AG04450 (cell line): ENCODE measurements around the gene PAM16. TPM values are rescaled to one million over a fixed set of nuclear protein-coding genes. Genes with fewer than 3 reads are reported as not detected.

Source experiments
- CTCF ChIA-PET: fragments of 300-600, 350-600 bp; formaldehyde crosslinking; extraction: SDS; loops from one replicate; lab custom pipeline; 2022; ENCODE audit warnings: antibody characterized with exemption, inconsistent platforms; lab: Charles Lee
- POLR2A ChIA-PET: fragments of 350-600 bp; formaldehyde crosslinking; extraction: SDS; loops from one replicate; lab custom pipeline; 2021; ENCODE audit warnings: antibody characterized with exemption, inconsistent platforms; lab: Yijun Ruan, JAX
- DNase-seq: peaks from one replicate; pipeline ENCODE4 v3.0.0-alpha.2; 2011; ENCODE audit warnings: low read depth, low spot score
- H3K27ac ChIP-seq: one replicate; pipeline ENCODE4 v1.5.1; 2012; ENCODE audit warnings: low read depth, low read length, control low read depth
- H3K27me3 ChIP-seq: one replicate; pipeline ENCODE4 v1.6.0; 2012; ENCODE audit warnings: low read length; ENCODE audit not compliant: control insufficient read depth, insufficient read depth
- H3K4me3 ChIP-seq: 2 replicates; pipeline ENCODE4 v1.5.1; 2011; ENCODE audit warnings: mild to moderate bottlenecking, low read depth, low read length, control low read depth
- H3K9me3 ChIP-seq: 2 replicates; pipeline ENCODE4 v1.5.1; 2012; ENCODE audit warnings: low read length; ENCODE audit not compliant: control insufficient read depth, insufficient read depth
- polyA plus RNA-seq: library from polyadenylated mRNA; depleted of rRNA; stranded (reverse); fragments of >200 nt; gene quantifications from 2 replicates; pipeline ENCODE4 v1.2.3, GENCODE V29; 2011
- TF ChIP-seq, protein P1 (sequence below): IDR thresholded peaks from 2 replicates; pipeline ENCODE4 v1.5.1; 2011; ENCODE audit warnings: low read depth, low read length, control low read depth, inconsistent platforms

PAM16 gene
- polyA plus RNA-seq, 1 experiment, result 18.4 TPM

DNA sequence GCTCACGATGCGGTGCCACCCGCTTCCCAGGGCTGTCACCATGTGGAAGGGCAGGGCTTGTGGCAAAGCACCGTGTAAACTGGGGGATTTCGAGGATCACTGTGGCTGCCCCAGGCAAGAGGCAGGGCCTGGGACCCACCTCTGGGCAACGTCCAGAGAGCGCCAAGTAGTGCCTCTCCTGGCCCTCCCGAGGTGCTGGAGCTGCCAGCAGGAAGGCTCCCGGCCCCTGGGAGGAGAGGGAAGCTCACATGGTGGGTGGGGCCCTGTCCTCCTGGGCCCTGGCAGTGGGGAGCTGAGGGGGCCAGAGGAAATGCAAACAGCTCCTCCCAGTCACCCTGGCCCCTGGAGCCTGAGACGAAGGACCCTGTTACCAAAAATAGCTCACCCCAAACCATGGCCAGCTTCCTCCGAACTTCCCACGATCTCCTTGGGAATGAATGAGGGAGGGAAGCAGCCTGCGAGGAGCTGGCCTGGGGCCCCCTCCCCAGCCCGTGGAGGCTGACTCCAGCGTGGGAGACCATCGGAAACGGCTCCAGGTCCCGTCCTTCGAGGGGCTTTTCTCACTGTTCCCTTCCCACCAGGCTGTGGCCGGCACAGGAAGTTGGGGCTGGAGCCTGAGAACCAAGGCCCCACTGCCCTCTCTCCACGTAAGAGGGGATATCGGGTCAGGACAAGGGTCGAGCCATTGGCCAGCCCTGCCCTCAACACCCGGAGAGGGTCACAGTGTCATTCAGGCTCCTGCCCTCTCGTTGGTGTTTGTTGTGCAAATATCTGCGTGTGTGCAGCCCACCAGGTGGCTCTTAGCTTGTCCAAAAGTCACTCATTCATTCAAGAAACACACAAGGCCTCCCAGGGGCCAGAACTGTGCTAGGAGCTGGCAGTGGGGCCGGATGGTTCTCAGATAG lies 38.2 kb upstream of the PAM16 start:
- Histone ChIP-seq H3K4me3 (no peak overlapping the region), H3K9me3 (no peaks in the 10 kb centered on the region; the same call in 1 of the 2 replicates), H3K27ac (no peak overlapping the region), H3K27me3 (no peaks in the 10 kb centered on the region)
- TF ChIP-seq, protein P1, sequence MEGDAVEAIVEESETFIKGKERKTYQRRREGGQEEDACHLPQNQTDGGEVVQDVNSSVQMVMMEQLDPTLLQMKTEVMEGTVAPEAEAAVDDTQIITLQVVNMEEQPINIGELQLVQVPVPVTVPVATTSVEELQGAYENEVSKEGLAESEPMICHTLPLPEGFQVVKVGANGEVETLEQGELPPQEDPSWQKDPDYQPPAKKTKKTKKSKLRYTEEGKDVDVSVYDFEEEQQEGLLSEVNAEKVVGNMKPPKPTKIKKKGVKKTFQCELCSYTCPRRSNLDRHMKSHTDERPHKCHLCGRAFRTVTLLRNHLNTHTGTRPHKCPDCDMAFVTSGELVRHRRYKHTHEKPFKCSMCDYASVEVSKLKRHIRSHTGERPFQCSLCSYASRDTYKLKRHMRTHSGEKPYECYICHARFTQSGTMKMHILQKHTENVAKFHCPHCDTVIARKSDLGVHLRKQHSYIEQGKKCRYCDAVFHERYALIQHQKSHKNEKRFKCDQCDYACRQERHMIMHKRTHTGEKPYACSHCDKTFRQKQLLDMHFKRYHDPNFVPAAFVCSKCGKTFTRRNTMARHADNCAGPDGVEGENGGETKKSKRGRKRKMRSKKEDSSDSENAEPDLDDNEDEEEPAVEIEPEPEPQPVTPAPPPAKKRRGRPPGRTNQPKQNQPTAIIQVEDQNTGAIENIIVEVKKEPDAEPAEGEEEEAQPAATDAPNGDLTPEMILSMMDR, result no peak
- no peak for DNase-seq
- ChIA-PET CTCF (interaction anchor here (1.4 to 7.8 kb wide), 2 partner anchors 15 to 30 kb away, joined by 3 to 120 read pairs; no protein-coding TSS in a partner anchor), POLR2A (interaction anchor here (0.5 to 1.6 kb wide), 4 partner anchors 13 to 45 kb away, joined by 3 to 7 read pairs (median 4); no protein-coding TSS in a partner anchor)

GRCh38 chr16:4388271-4389021 lies 37.3 kb upstream of the PAM16 start:
- no peak for DNase-seq
- ChIA-PET CTCF (interaction anchor here (1.4 to 7.8 kb wide), 2 partner anchors 15 to 29 kb away, joined by 3 to 120 read pairs; no protein-coding TSS in a partner anchor), POLR2A (interaction anchor here (0.5 to 3.6 kb wide), 6 partner anchors 11 to 46 kb away, joined by 3 to 24 read pairs (median 4); no protein-coding TSS in a partner anchor)
- Histone ChIP-seq H3K4me3 (no peak overlapping the region), H3K27ac (no peak overlapping the region), H3K9me3 (no peaks in the 10 kb centered on the region; the same call in 1 of the 2 replicates), H3K27me3 (no peaks in the 10 kb centered on the region)
- TF ChIP-seq, protein P1, result no peak

- Histone ChIP-seq H3K9me3 (no peaks in the 10 kb centered on the region; the same call in 1 of the 2 replicates), H3K27ac (no peak overlapping the region), H3K4me3 (no peak overlapping the region), H3K27me3 (no peaks in the 10 kb centered on the region)
- CTCF ChIA-PET, result interaction anchor here (7.8 kb wide), 1 partner anchor 16 kb away, joined by 120 read pairs; no protein-coding TSS in a partner anchor
- TF ChIP-seq, protein P1, result no peak
- no peak for DNase-seq
- POLR2A ChIA-PET, result interaction anchor here (1.6 to 3.6 kb wide), 2 partner anchors 10 to 15 kb away, joined by 4 to 24 read pairs; no protein-coding TSS in a partner anchor
These were observed 36.7 kb upstream of the PAM16 start for GRCh38 chr16:4387781-4388180.

DNA sequence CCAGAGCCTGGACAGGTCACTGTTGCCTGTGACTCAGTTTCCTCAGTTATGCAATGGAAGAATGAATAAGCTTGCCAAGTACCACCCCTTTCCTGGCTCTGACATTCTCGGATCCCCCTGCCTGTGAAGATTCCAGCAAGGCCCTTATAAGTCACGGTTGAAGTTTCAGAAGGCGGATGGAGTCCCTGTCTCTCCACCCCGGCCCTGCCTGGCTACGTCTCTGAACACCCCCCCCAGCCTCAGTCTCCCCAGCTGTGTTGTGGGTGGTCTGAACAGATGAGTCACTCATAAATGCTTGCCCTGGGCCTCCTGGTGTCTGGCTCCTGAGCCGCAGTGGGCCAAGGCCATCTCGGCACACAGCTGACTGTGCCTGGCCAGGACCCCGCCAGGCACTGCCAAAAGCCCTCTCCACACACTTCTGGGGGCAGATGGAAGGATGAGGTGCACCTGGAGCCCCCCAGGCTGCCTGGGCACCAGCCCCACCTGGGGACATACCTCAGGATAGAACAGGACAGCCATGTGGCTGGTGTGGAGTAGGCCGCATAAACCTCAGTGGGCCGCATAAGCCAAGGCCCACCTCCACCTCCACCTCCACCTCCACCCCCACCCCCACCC lies 35.9 kb upstream of the PAM16 start:
- CTCF ChIA-PET, result interaction anchor here (1.4 kb wide), 2 partner anchors 15 to 17 kb away, joined by 5 to 7 read pairs; no protein-coding TSS in a partner anchor
- Histone ChIP-seq H3K9me3 (no peaks in the 10 kb centered on the region; the same call in 1 of the 2 replicates), H3K27me3 (no peaks in the 10 kb centered on the region), H3K4me3 (no peak overlapping the region), H3K27ac (no peak overlapping the region)
- POLR2A ChIA-PET, result interaction anchor here (0.8 to 3.6 kb wide), 6 partner anchors 9 to 62 kb away, joined by 3 to 24 read pairs (median 4); partner anchors contain the start of genes PAM16 and VASN
- no peak for DNase-seq
- TF ChIP-seq, protein P1, result 0 out of 2 replicates have a peak, but pooled peaks have one; percentile 1
